NCI-H1436 (cell line): Measurements from ENCODE around the gene PHLDB3.
"Not testable (repeated sequence)": the region's sequence is repeated elsewhere in the genome, so short reads cannot be mapped to it uniquely, and the experiment has no call there.

Experiments used
- DNase-seq: peaks from one replicate; lab custom pipeline; 2025; lab: John Stamatoyannopoulos, UW

Gene PHLDB3

GRCh38 chr19:43504426-43505185 is at the start of gene PHLDB3:
Gene PHLDB3, minus strand, starts transcription at chr19:43504746. Its CDS starts 628 bp downstream, at chr19:43504118.
- DNase-seq = peak; percentile 32

- no peak for DNase-seq
Observed at GRCh38 chr19:43553656-43554055, 49.1 kb upstream of the PHLDB3 start.

- DNase-seq = no peak
Observed at GRCh38 chr19:43552616-43553015, 48.1 kb upstream of the PHLDB3 start.

GRCh38 chr19:43552198-43552450 is 47.6 kb upstream of the PHLDB3 start:
- no peak for DNase-seq

- DNase-seq = no peak
Observed at GRCh38 chr19:43551399-43552197, 47.1 kb upstream of the PHLDB3 start.

GRCh38 chr19:43548706-43549105 is 44.2 kb upstream of the PHLDB3 start:
- no peak for DNase-seq

- not testable (repeated sequence) for DNase-seq
Observed at GRCh38 chr19:43547926-43548325, 43.4 kb upstream of the PHLDB3 start.

- DNase-seq = no peak
Observed at GRCh38 chr19:43546581-43546980, 42.0 kb upstream of the PHLDB3 start.

- DNase-seq = no peak
Observed at GRCh38 chr19:43545981-43546380, 41.4 kb upstream of the PHLDB3 start.

GRCh38 chr19:43545276-43545675 is 40.7 kb upstream of the PHLDB3 start:
- DNase-seq = no peak

GRCh38 chr19:43544077-43544476 is 39.5 kb upstream of the PHLDB3 start:
- no peak for DNase-seq

GRCh38 chr19:43541920-43542650 is 37.5 kb upstream of the PHLDB3 start:
- no peak for DNase-seq

- DNase-seq = no peak
Observed at GRCh38 chr19:43540381-43540780, 35.8 kb upstream of the PHLDB3 start.

GRCh38 chr19:43538922-43539321 is 34.4 kb upstream of the PHLDB3 start:
- no peak for DNase-seq

- DNase-seq = no peak
Observed at GRCh38 chr19:43534816-43535761, 30.5 kb upstream of the PHLDB3 start.

- DNase-seq = no peak
Observed at GRCh38 chr19:43534305-43534815, 29.8 kb upstream of the PHLDB3 start.

GRCh38 chr19:43533546-43534304 is 29.2 kb upstream of the PHLDB3 start:
- peak; percentile 99 for DNase-seq

- peak; percentile 86 for DNase-seq
Observed at GRCh38 chr19:43532962-43533545, 28.5 kb upstream of the PHLDB3 start, which contains the start of gene ZNF575. Gene ZNF575, plus strand, starts transcription at chr19:43533188. Its CDS starts 1,235 bp downstream, at chr19:43534423.

GRCh38 chr19:43532571-43532961 is 28.0 kb upstream of the PHLDB3 start:
- peak; percentile 45 for DNase-seq
